Caki2 (cell line): Measurements from ENCODE around the gene VAC14. TPM values are rescaled to one million over a fixed set of nuclear protein-coding genes. Genes with fewer than 3 reads are reported as not detected.
A peak's percentile ranks its signal among the peaks of the same experiment; 100 is the strongest.

Experiments used
- DNase-seq: peaks from one replicate; pipeline ENCODE4 v3.0.0-alpha.2; 2015; ENCODE audit warnings: low read depth
- in situ Hi-C: cut with HindIII; loops from 2 replicates; pipeline ENCODE4 v1.10.0; 2016; ENCODE audit warnings: low sequenced_read_pairs, low pct_unique_long_range_greater_than_20kb, mixed read lengths
- total RNA-seq: library from RNA; depleted of rRNA; stranded (reverse); fragments of >200 nt; shearing (Covaris generic); gene quantifications from 2 replicates; pipeline ENCODE4 v1.2.3, GENCODE V29; 2014; ENCODE audit warnings: low replicate concordance

The VAC14 gene
- total RNA-seq, 1 experiment from 2014 or later = 56.6 TPM

DNA sequence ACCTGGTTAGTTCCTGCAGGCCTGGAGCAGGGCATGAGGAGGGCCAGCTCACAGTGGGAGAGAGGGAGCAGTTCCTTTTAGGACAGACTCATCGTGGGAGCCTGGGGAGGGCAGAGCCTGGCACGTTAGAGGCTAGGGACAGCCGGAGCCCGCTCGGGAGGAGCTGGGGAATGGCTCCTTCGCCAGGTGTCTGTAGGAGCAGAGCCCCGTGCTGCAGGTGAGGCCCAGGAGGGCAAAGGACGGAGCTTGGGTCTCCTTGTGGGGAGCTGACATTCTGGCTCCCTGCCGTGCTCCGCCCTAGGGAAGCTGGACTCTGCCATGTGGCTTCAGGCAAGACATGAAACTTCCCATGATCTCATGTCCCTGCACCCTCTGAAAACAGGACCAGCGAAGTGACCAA is 96.4 kb downstream of the VAC14 start:
- no peak for DNase-seq
- in situ Hi-C loops = no loop called here

GRCh38 chr16:70703835-70704381 is 97.0 kb downstream of the VAC14 start:
- in situ Hi-C loops = no loop called here

GRCh38 chr16:70703041-70703834 is 97.7 kb downstream of the VAC14 start:
- DNase-seq = no peak
- in situ Hi-C loops = no loop called here

More at GRCh38 chr16:70703835-70704381, 97.0 kb downstream of the VAC14 start:
- no peak for DNase-seq

GRCh38 chr16:70702624-70703023 is 98.3 kb downstream of the VAC14 start:
- DNase-seq = no peak
- in situ Hi-C loops = no loop called here

DNA sequence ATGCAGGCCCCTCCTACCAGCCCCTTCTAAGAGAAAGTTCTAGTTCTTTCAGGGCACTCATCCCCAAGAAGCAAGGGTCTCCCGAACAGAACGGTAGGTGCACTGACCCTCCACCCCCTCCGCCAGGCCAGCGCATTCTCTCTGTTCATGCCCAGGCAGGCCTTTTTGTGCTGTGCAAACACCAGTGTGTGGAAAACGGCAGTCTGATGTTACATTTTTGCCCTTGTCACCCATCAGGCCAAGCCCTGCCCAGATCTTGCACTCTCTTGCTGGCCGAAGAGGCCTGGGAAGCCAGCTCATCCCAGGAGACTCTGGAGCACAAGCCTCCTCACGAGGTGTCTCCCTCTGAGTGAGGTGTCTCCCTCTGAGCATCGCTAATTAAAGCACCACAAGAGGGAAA is 99.0 kb downstream of the VAC14 start:
- no peak for DNase-seq
- in situ Hi-C loops = no loop called here

DNA sequence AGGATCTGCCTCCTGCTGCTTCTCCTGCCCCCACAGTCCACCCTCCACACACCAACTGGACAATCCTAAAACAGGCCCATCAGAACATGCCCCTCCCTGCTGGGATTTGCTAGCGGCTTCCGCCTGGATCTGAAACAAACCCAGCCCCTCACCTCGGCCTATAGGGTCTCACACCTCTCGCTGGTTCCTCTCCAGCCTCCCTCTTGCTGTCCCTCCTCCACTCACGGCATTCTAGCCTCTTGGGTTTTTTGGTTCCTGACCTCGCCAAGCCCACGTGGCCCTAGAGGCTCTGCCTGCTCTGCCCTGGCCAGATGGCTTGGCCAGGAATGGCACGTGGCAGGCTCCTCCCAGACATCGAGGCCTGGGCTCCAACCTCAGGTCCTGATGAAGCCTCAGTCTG is 99.4 kb downstream of the VAC14 start:
- in situ Hi-C loops = no loop called here
- no peak for DNase-seq

DNA sequence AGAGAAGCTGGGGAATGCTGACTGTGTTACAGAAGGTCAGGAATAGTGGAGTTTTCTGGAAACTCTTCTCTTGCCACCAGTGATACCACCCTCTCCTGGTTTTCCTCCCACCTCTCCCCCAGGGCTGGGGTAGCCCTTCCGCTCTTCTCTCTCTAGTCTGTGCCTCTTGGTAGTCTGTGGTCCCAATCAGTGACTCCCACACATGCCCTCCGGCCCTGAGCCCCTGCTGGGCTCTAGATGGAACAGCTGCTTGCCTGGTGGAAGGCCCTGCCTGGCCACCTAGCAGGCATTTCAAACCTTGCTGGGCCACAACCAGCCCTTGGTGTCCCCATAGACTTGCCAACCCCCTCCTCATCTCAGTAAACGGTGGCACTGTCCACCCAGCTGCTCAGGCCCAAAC is 99.9 kb downstream of the VAC14 start:
- in situ Hi-C loops = no loop called here
- DNase-seq = no peak

DNA sequence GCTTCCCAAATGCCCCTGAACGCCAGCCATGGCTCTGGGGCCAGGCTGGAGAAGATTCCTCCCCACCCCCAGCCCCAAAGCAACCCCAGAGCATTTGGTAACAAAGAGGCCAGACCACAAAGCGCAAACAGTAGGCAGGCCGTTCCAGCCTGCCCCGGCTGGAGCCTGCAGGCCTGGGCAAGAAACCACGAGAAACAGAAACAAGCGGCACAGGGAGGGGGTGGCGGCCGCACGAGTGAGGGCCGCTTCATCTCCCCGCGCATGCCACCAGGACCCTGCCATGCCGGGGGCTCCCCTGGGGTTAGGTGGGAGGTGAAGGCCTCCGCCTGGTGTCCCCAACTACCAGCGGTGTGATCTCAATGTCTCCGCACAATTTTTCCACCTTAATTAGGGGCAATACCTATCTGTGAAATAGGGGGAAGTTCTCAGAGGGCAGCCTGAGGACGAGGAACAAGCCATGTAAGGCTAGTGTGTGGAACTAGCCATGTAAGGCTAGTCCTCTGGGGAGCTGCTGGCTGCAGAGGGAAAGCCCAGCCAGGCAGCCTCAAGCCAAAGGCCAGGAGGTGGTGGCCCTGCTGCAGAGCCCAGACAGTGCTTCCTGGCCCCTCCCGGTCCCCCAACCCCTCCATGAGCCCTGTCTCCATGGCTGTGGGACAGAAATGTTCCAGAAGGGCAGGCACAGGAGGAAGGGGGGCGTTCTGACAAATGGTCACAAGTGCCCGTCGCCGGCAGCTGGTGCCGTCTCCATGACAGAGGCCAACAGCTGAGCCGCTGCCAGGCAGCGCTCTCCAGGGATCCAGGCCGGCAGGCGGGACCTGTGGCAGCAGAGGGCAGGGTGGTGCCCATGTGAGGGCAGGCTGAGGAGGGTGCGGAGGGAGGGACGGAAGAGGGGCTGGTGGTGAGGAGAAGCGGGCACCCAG is 100.6 kb downstream of the VAC14 start:
- DNase-seq = no peak
- in situ Hi-C loops = no loop called here

DNA sequence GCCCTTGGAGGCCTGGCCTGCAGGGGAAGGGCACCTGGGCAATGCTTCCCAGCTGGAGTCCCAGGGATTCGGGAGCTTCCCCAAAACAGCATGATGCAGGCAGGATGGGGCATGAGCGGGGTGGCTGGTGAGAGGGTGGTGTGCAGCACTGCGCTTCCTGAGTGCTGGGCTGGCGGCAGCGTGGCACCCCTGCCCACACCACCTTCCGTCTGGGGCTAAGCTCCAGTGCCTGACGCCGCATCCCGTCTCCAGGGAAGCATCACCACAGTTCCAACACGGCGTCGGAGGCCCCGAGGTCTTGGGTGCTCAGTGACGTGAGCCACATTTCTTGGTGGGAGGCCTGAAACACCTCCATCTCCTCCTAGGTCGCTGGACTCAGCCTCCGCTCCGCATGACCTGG is 101.3 kb downstream of the VAC14 start:
- no peak for DNase-seq
- in situ Hi-C loops = no loop called here

DNA sequence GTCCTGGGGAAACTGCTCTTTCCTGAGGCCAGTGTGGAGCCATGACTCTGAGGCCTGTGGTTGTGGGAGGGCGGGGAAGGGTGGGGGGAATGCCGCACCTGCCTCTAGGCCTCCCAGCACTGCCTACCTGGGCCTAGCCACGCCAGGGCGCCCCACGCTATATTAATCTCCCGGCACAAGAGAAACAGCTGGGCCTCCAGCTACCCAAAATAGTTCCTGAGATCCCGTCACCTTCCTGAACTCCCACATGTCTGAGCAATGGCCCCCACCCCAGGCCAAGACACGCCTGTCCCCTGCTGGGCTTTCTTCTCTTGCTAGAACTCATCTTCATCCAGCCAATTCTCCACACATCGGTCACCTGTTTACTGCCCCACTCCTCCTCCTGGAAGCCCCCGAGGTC is 102.1 kb downstream of the VAC14 start:
- in situ Hi-C loops = no loop called here
- DNase-seq = no peak

DNA sequence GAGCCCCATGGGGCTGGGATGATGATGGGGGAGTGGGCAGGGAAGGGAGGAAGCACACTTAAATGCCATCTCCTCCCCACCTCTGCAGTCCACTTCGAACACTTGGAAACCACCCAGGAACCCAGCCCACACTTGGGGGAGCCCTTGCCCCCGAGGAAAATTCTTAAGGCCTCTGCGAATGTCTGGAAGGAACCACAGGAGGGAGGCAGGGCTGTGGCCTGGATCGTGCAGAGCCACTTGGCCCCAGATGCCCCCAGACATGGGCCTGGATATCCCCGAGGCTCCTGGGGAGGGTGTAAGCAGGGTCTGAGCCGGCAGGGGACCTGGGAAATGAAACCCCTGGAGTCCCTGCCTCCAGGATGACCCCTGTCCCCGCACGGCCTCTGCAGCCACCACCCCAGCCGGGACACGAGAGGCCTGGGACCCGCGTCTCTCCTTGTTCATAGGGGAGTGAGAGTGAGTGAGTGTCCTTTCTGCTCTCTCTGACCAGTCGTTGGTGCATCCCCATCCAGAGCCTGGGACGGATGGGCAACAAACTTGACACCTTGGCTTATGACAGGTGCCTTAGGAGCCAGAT is 103.3 kb downstream of the VAC14 start:
- in situ Hi-C loops = no loop called here

DNA sequence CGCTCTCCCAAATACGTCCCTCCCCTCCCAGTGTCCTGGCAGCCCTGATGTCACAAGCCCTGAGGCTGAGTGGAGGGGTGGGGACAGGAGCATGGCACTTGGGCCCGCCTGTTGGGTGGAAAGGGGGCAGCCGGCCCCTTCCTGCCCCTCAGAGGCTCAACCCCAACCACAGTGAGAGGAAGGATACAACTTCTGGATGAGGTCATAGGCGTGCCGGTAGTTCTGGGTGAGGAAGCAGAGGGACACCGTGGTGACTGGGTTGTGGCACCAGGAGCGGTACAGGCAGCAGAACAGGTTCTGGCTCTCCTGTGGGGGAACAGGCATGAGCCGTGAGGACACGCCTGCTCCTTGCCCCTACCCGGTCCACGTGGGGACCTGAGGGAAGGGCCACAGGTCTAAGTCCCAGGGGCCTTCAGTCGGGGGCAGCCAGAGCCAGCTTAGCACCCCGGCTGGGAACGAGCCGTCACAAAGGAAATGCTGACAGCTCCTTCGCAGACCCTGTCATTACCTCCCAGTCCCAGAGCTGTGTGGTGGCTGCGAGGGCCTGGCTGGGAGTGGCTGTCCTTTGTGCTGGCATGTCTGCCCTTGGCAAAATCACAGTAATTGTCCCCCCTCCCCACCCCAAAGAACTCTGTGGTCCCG is 103.9 kb downstream of the VAC14 start:
- DNase-seq = no peak
- in situ Hi-C loops = no loop called here

More for the DNA sequence above, 103.3 kb downstream of the VAC14 start:
- no peak for DNase-seq

DNA sequence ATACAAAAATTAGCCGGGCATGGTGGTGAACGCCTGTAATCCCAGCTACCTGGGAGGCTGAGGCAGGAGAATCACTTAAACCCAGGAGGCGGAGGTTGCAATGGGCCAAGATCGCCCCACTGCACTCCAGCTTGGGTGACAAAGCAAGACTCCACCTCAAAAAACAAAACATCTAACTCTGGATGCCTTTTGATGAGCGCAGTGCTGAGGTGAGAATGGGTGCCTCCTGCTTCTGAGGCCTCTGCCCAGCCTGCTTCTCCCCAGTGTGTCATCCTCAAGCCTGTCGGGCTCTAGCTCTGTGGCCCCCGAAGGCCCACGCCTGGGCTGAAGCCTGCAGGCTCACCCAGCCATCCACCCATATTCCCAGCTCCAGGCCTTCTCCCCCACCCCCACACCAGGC is 104.6 kb downstream of the VAC14 start:
- DNase-seq = no peak
- in situ Hi-C loops = no loop called here

DNA sequence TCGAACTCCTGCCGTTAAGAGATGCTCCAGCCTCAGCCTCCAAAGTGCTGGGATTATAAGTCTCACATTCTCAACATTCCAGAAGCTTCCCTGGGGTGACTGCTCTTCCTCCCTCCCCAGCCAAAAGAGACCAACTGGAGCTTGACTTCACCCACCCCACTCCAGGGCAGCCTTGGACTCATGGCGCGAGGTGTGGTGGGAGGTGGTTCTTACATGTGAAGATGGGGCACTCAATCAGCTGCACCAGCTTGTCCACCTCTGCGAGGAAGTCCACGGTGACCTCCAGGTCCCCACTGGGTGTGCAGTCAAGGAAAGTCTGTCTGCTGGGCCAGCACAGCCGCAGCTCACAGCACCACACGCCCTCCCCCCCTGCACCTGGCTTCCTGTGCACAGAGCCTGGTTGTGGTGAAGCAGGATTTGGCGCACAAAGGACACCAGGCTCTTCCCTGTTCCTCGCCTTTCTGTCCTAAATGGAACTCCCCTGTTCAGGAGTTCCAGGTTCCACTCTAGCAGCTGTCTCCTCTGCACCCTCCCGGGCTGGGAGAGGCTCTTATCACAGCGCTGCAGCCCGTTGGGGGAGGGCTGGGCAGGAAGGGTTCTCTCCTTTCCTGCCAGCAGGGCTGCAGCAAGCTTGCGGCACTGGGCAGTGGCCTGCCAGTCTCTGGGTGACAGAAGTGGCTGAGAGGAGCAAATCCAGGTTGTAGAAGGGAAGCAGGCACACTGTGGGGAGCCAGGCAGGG is 105.5 kb downstream of the VAC14 start:
- DNase-seq = no peak
- in situ Hi-C loops = no loop called here

- in situ Hi-C loops = no loop called here
- DNase-seq = no peak
These were observed 106.1 kb downstream of the VAC14 start for GRCh38 chr16:70694868-70695218.

DNA sequence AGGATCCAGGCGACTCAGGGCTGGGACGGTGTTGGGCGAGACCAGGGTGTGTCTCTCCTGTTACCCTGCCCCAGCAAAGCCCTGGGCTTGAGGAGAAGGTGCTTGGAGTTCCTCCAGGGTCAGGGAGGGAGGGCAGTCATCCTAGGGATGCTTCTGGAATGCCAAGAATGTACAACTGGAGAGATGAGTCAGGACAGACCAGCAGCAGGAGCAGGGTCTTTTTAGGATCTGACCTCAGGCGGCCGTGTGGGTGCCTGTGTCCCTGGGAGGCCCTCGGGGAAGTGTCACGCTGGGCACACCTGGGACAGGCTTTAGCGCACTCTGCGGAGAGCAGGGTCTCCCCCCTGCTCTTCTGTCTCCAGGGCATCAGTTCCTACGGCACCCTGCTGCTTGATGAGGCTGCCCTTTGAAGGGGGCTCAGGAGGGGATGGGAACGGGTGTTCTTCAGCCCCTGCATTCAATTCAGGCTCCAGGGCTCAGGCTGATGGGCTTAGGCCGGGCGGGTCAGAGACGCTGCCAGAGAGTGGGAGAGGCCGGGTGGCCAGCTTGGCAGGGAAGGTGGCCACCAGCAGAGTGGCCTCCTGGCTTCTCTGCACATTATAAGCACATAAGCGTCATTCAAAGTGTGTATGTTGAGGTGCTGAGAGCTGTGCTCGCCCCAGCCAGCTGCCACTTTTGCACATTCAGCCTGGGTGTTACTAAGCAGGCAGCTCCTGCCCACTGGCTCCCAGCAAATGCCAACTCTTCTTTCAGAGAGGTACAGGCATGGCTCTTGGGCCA is 106.7 kb downstream of the VAC14 start:
- in situ Hi-C loops = no loop called here
- peak; percentile 62 for DNase-seq
